ENCODE measurements around the gene TBC1D9.

GRCh38 chr4:140603286-140603685 lies 152.9 kb downstream of the TBC1D9 start:
- TF ChIP-seq POLR2A (IDR thresholded peaks at IDR 0.05; ENCODE audit: low read depth, low read length) = no peak
- TF ChIP-seq TAF1 (IDR thresholded peaks at IDR 0.05; ENCODE audit: borderline replicate concordance, low read depth, low read length) = no peak
